ENCODE results near the gene ACAD10. TPM values are rescaled to one million over a fixed set of nuclear protein-coding genes. Genes with fewer than 3 reads are reported as not detected.

The ACAD10 gene
- total and polyA plus RNA-seq, 2 of the 13 experiments (the other 11 are each of a cell fraction or from before 2014, with no cell fraction given): 15.2 to 16.3 TPM

GRCh38 chr12:111773801-111774551 is 88.1 kb downstream of the ACAD10 start (continued):
- TF ChIP-seq ZBTB20 (CRISPR knock-in tag; IDR thresholded peaks at IDR 0.05; ENCODE audit: borderline replicate concordance, low read depth): no peak
- TF ChIP-seq ZNF335 (CRISPR knock-in tag; IDR thresholded peaks at IDR 0.05): no peak
- no peak for TF ChIP-seq PRMT3 (CRISPR knock-in tag; IDR thresholded peaks at IDR 0.05; ENCODE audit: borderline replicate concordance, low read depth)
- no peak for TF ChIP-seq PAX8 (CRISPR knock-in tag; IDR thresholded peaks at IDR 0.05; ENCODE audit: borderline replicate concordance)
- TF ChIP-seq, protein P1, sequence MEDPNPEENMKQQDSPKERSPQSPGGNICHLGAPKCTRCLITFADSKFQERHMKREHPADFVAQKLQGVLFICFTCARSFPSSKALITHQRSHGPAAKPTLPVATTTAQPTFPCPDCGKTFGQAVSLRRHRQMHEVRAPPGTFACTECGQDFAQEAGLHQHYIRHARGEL (CRISPR knock-in tag; IDR thresholded peaks at IDR 0.05): no peak
- TF ChIP-seq MTF1 (CRISPR knock-in tag; IDR thresholded peaks at IDR 0.05): no peak
- TF ChIP-seq PRDM10 (CRISPR knock-in tag; IDR thresholded peaks at IDR 0.05; ENCODE audit: low read depth): peak; percentile 92
- TF ChIP-seq DPF2 (CRISPR knock-in tag; IDR thresholded peaks at IDR 0.05; ENCODE audit: borderline replicate concordance, low read depth): peak; percentile 45; the same call in 1 of the 2 replicates
- TF ChIP-seq ZNF10 (CRISPR knock-in tag; IDR thresholded peaks at IDR 0.05; ENCODE audit: borderline replicate concordance, low read depth): no peak
- no peak for TF ChIP-seq KLF15 (CRISPR knock-in tag; IDR thresholded peaks at IDR 0.05; ENCODE audit: borderline replicate concordance)
- TF ChIP-seq, protein P2, sequence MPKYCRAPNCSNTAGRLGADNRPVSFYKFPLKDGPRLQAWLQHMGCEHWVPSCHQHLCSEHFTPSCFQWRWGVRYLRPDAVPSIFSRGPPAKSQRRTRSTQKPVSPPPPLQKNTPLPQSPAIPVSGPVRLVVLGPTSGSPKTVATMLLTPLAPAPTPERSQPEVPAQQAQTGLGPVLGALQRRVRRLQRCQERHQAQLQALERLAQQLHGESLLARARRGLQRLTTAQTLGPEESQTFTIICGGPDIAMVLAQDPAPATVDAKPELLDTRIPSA (CRISPR knock-in tag; IDR thresholded peaks at IDR 0.05; ENCODE audit: borderline replicate concordance): no peak
- TF ChIP-seq ZNF274 (CRISPR knock-in tag; IDR thresholded peaks at IDR 0.05): no peak
- TF ChIP-seq ZNF660 (CRISPR knock-in tag; IDR thresholded peaks at IDR 0.05; ENCODE audit: borderline replicate concordance, low read depth): no peak
- no peak for TF ChIP-seq CBX5 (CRISPR knock-in tag; IDR thresholded peaks at IDR 0.05; ENCODE audit: borderline replicate concordance)
- peak; percentile 56; the same call in 1 of the 2 replicates for TF ChIP-seq CREM (IDR thresholded peaks at IDR 0.05)
- TF ChIP-seq CREM (CRISPR knock-in tag; IDR thresholded peaks at IDR 0.05): no peak
- no peak for TF ChIP-seq GATAD1 (CRISPR knock-in tag; IDR thresholded peaks at IDR 0.05)
- TF ChIP-seq MAZ (IDR thresholded peaks at IDR 0.05; ENCODE audit: borderline replicate concordance, low read depth, low read length): no peak
- no peak for TF ChIP-seq MAZ (CRISPR knock-in tag; IDR thresholded peaks at IDR 0.05; ENCODE audit: low read depth)
- TF ChIP-seq SNRNP70 (IDR thresholded peaks at IDR 0.05; ENCODE audit: low read depth, low read length): no peak
- peak; percentile 57 for TF ChIP-seq NCOA2 (CRISPR knock-in tag; IDR thresholded peaks at IDR 0.05)
- no peak for TF ChIP-seq ZNF280B (CRISPR knock-in tag; IDR thresholded peaks at IDR 0.05; ENCODE audit: borderline replicate concordance)

Measured in HepG2 (cell line).